Measurements from ENCODE around the gene RRBP1.

The RRBP1 gene

DNA sequence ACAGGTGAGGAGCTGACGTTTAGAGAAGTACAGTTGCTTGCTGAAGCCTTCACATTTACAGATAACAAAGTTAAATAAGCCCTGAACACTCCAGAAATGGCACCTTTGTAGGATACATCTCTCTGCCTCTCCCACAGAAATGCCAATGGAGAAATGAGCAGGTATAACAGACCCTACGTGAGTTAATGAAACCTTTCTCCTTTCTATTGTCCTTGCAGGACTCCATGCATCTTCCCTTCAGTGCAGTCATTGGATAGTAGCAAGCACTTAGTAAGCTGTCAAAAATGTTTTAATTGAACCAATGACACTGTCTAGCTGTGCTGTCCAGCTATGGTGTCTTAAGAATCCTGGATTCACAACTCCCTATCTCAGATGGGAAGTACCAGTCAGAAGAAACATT is 8.1 kb upstream of the RRBP1 start:
- Histone ChIP-seq H3K4me2 (ENCODE audit: low read depth, low read length) (no peak overlapping the region), H3K4me3 (ENCODE audit: low read length) (no peak overlapping the region), H3K27ac (ENCODE audit: low read length) (no peak overlapping the region), H2AFZ (ENCODE audit: low read length) (no peak overlapping the region), H3K79me2 (ENCODE audit: low read length) (no peaks in the 10 kb centered on the region), H3K9me2 (replicated peaks; ENCODE audit: insufficient read depth, low read length) (no peaks in the 10 kb centered on the region), H3K27me3 (replicated peaks; ENCODE audit: insufficient read depth, low read length) (no peaks in the 10 kb centered on the region), H3F3A (ENCODE audit: insufficient read depth, low read length) (no peaks in the 10 kb centered on the region), H3K36me3 (replicated peaks; ENCODE audit: insufficient read depth, low read length) (no peaks in the 10 kb centered on the region), H3K9ac (ENCODE audit: low read length) (no peak overlapping the region), H4K20me1 (ENCODE audit: insufficient read depth, low read length) (no peaks in the 10 kb centered on the region), H3K4me1 (ENCODE audit: low read length) (no peaks in the 10 kb centered on the region), H3K9me3 (replicated peaks; ENCODE audit: insufficient read depth, low read length) (no peaks in the 10 kb centered on the region)
- no peak for DNase-seq
- TF ChIP-seq EZH2phosphoT487 (IDR thresholded peaks at IDR 0.05; ENCODE audit: low read length) (no peak), EZH2 (optimal IDR thresholded peaks at IDR 0.05; ENCODE audit: low read depth, low read length) (no peak)
- TF ChIP-seq, protein P1, sequence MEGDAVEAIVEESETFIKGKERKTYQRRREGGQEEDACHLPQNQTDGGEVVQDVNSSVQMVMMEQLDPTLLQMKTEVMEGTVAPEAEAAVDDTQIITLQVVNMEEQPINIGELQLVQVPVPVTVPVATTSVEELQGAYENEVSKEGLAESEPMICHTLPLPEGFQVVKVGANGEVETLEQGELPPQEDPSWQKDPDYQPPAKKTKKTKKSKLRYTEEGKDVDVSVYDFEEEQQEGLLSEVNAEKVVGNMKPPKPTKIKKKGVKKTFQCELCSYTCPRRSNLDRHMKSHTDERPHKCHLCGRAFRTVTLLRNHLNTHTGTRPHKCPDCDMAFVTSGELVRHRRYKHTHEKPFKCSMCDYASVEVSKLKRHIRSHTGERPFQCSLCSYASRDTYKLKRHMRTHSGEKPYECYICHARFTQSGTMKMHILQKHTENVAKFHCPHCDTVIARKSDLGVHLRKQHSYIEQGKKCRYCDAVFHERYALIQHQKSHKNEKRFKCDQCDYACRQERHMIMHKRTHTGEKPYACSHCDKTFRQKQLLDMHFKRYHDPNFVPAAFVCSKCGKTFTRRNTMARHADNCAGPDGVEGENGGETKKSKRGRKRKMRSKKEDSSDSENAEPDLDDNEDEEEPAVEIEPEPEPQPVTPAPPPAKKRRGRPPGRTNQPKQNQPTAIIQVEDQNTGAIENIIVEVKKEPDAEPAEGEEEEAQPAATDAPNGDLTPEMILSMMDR (IDR thresholded peaks at IDR 0.05; ENCODE audit: low read length), result no peak

DNA sequence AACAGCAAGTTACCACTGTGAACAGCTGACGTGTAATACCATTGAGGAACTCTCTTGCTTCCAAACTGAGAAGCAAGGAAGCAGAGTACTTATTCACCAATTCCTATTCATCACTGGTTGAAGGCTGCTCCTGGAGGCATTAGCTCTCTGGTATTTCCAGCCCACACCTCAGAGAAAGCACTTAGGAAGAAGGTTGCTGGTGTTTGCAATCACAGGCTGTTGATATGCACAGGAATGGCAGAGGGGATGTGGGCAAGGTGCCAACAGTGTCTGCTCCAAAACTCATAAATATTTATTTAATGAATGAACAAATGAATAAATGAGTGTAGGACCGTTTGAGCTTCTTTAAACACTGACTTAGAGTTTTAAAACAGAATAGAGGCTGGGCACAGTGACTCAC is 6.9 kb upstream of the RRBP1 start:
- H3K9me3 ChIP-seq (replicated peaks; ENCODE audit: insufficient read depth, low read length), result no peaks in the 10 kb centered on the region
- no peaks in the 10 kb centered on the region for H3F3A ChIP-seq (ENCODE audit: insufficient read depth, low read length)
- H3K27me3 ChIP-seq (replicated peaks; ENCODE audit: insufficient read depth, low read length), result no peaks in the 10 kb centered on the region
- no peaks in the 10 kb centered on the region for H4K20me1 ChIP-seq (ENCODE audit: insufficient read depth, low read length)
- no peak overlapping the region for H3K27ac ChIP-seq (ENCODE audit: low read length)
- no peaks in the 10 kb centered on the region for H3K36me3 ChIP-seq (replicated peaks; ENCODE audit: insufficient read depth, low read length)
- no peaks in the 10 kb centered on the region for H3K4me1 ChIP-seq (ENCODE audit: low read length)
- H2AFZ ChIP-seq (ENCODE audit: low read length), result no peak overlapping the region
- TF ChIP-seq, protein P1 (IDR thresholded peaks at IDR 0.05; ENCODE audit: low read length), result no peak
- no peak for TF ChIP-seq EZH2 (optimal IDR thresholded peaks at IDR 0.05; ENCODE audit: low read depth, low read length)
- TF ChIP-seq EZH2phosphoT487 (IDR thresholded peaks at IDR 0.05; ENCODE audit: low read length), result no peak
- no peak overlapping the region for H3K9ac ChIP-seq (ENCODE audit: low read length)
- H3K4me2 ChIP-seq (ENCODE audit: low read depth, low read length), result no peak overlapping the region
- DNase-seq, result no peak
- H3K4me3 ChIP-seq (ENCODE audit: low read length), result no peak overlapping the region
- H3K79me2 ChIP-seq (ENCODE audit: low read length), result no peaks in the 10 kb centered on the region
- no peaks in the 10 kb centered on the region for H3K9me2 ChIP-seq (replicated peaks; ENCODE audit: insufficient read depth, low read length)

DNA sequence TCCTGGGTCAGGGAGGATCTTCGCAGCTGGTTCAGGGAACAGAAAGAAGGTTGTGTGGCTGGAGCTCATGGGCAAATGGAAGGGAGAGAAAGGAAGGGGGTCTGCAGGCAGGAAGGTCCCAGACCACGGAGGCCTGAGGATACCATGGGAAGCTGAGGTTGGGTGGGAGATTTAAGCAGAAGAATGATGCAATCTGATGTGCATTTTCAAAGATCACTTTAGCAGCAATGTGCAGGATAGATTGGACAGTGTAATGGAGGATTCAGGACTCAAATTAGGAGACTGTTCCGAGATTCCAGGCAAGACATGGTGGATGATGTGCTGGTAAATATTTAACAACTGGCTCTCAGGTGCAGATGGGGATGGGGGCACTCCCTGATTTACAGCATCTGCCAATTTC is 5.8 kb upstream of the RRBP1 start:
- Histone ChIP-seq H3K4me2 (ENCODE audit: low read depth, low read length) (no peak overlapping the region), H4K20me1 (ENCODE audit: insufficient read depth, low read length) (no peaks in the 10 kb centered on the region), H3K9me2 (replicated peaks; ENCODE audit: insufficient read depth, low read length) (no peaks in the 10 kb centered on the region), H3K79me2 (ENCODE audit: low read length) (no peaks in the 10 kb centered on the region), H3K36me3 (replicated peaks; ENCODE audit: insufficient read depth, low read length) (no peaks in the 10 kb centered on the region), H3K4me1 (ENCODE audit: low read length) (peaks cover 2% of the 10 kb centered on the region; the same call in 1 of the 2 replicates), H3K27ac (ENCODE audit: low read length) (no peak overlapping the region), H3K4me3 (ENCODE audit: low read length) (no peak overlapping the region), H3F3A (ENCODE audit: insufficient read depth, low read length) (no peaks in the 10 kb centered on the region), H2AFZ (ENCODE audit: low read length) (no peak overlapping the region), H3K27me3 (replicated peaks; ENCODE audit: insufficient read depth, low read length) (no peaks in the 10 kb centered on the region), H3K9ac (ENCODE audit: low read length) (no peak overlapping the region), H3K9me3 (replicated peaks; ENCODE audit: insufficient read depth, low read length) (no peaks in the 10 kb centered on the region)
- TF ChIP-seq EZH2phosphoT487 (IDR thresholded peaks at IDR 0.05; ENCODE audit: low read length) (no peak), EZH2 (optimal IDR thresholded peaks at IDR 0.05; ENCODE audit: low read depth, low read length) (no peak)
- TF ChIP-seq, protein P1 (IDR thresholded peaks at IDR 0.05; ENCODE audit: low read length), result no peak
- no peak for DNase-seq
